Spleen (tissue), 7 donors: ENCODE results near the gene RTL1.

Experiments
- CTCF ChIP-seq, 11 experiments: fragments of 200-600 bp in 7 of 11; fragments of 450-650 bp in 4 of 11; sonication (generic) in 4 of 11; IDR thresholded peaks in 8 of 11; conservative IDR thresholded peaks in 3 of 11; 1 replicate in 7 of 11; 2 replicates in 4 of 11; pipeline versions ENCODE4 v1.4.0 to v1.8.0; 2016 to 2021; ENCODE audit warnings: antibody characterized with exemption in 11 of 11, inconsistent platforms in 4 of 11, mild to moderate bottlenecking in 1 of 11
- POLR2A ChIP-seq, 3 donors: fragments of 450-650 bp; IDR thresholded peaks; one replicate each; pipeline ENCODE4 v1.5.1; 2017; ENCODE audit warnings: antibody characterized with exemption in 3 of 3, mild to moderate bottlenecking in 1 of 3
- POLR2AphosphoS5 ChIP-seq, 3 donors: sonication (generic); formaldehyde crosslinking; IDR thresholded peaks; one replicate each; pipeline ENCODE4 v1.5.1; 2017; ENCODE audit warnings: antibody characterized with exemption in 3 of 3
- donor health status: DM: no; HTN: no; CAD: no; lungs with moderate emphysema.
- donor health status: DM: no; HTN: no; CAD: no.
- donor health status: DM: no; HTN: no; CAD: no.

- TF ChIP-seq POLR2A (IDR thresholded peaks at IDR 0.05) (no peak), CTCF (IDR thresholded peaks at IDR 0.05 in 8 of 11, conservative IDR thresholded peaks at IDR 0.05 in 3 of 11) (no peak), POLR2AphosphoS5 (IDR thresholded peaks at IDR 0.05) (no peak)
Observed at GRCh38 chr14:100834794-100835547, 68.6 kb downstream of the RTL1 start.
